Nephron (organoid): ENCODE results near the gene KIAA0232.
"Not testable (repeated sequence)": the region's sequence is repeated elsewhere in the genome, so short reads cannot be mapped to it uniquely, and the experiment has no call there.

Experiments used
- H3K27ac Mint-ChIP-seq, 3 experiments: 2 replicates each; pipeline ENCODE4 v1.8.0; 2020; ENCODE audit warnings: mixed read lengths in 3 of 3, mild to moderate bottlenecking in 2 of 3, moderate library complexity in 1 of 3
- H3K27me3 Mint-ChIP-seq: 2 replicates; pipeline ENCODE4 v1.8.0; 2021; ENCODE audit warnings: low read depth, mild to moderate bottlenecking, moderate library complexity, mixed read lengths
- H3K36me3 Mint-ChIP-seq: 2 replicates; pipeline ENCODE4 v1.8.0; 2020; ENCODE audit warnings: low read depth, mixed read lengths
- H3K4me1 Mint-ChIP-seq: 2 replicates; pipeline ENCODE4 v1.8.0; 2020; ENCODE audit warnings: mixed read lengths
- H3K4me3 Mint-ChIP-seq, 3 experiments: 2 replicates each; pipeline ENCODE4 v1.8.0; 2020; ENCODE audit warnings: mild to moderate bottlenecking in 3 of 3, mixed read lengths in 3 of 3, moderate library complexity in 2 of 3
- H3K9me3 Mint-ChIP-seq: 2 replicates; pipeline ENCODE4 v1.8.0; 2020; ENCODE audit warnings: mixed read lengths
- CTCF ChIP-seq, 3 experiments: fragments of 200-600 bp; sonication (generic); IDR thresholded peaks; one replicate each; pipeline ENCODE4 v1.5.0; 2021; ENCODE audit warnings: antibody characterized with exemption in 3 of 3; ENCODE audit not compliant: unreplicated experiment in 3 of 3

KIAA0232 gene

GRCh38 chr4:6753891-6754290, 28.6 kb upstream of the KIAA0232 start:
- Mint-ChIP-seq H3K36me3 (no peaks in the 10 kb centered on the region), H3K27me3 (no peaks in the 10 kb centered on the region), H3K27ac (no peak overlapping the region), H3K9me3 (no peaks in the 10 kb centered on the region), H3K4me1 (peaks cover 15% of the 10 kb centered on the region), H3K4me3 (no peak overlapping the region)
- no peak for TF ChIP-seq CTCF (IDR thresholded peaks at IDR 0.05; ENCODE audit: unreplicated experiment in 3 of 3)

- H3K27me3 Mint-ChIP-seq = no peaks in the 10 kb centered on the region
- peaks cover 8% of the 10 kb centered on the region for H3K4me1 Mint-ChIP-seq
- TF ChIP-seq CTCF (IDR thresholded peaks at IDR 0.05; ENCODE audit: unreplicated experiment in 3 of 3) = no peak
- no peaks in the 10 kb centered on the region for H3K9me3 Mint-ChIP-seq
- H3K4me3 Mint-ChIP-seq = no peak overlapping the region
- H3K36me3 Mint-ChIP-seq = no peaks in the 10 kb centered on the region
- no peak overlapping the region for H3K27ac Mint-ChIP-seq
Measured at GRCh38 chr4:6754481-6755087, 27.9 kb upstream of the KIAA0232 start.

- TF ChIP-seq CTCF (IDR thresholded peaks at IDR 0.05; ENCODE audit: unreplicated experiment in 3 of 3) = no peak
- Mint-ChIP-seq H3K4me3 (no peak overlapping the region), H3K36me3 (no peaks in the 10 kb centered on the region), H3K27ac (no peak overlapping the region), H3K9me3 (no peaks in the 10 kb centered on the region), H3K4me1 (peaks cover 5% of the 10 kb centered on the region), H3K27me3 (no peaks in the 10 kb centered on the region)
Measured at GRCh38 chr4:6755088-6755753, 27.3 kb upstream of the KIAA0232 start.

GRCh38 chr4:6756345-6756744, 26.2 kb upstream of the KIAA0232 start:
- not testable (repeated sequence) for H3K4me1 Mint-ChIP-seq

GRCh38 chr4:6758728-6759127, 23.8 kb upstream of the KIAA0232 start:
- H3K4me1 Mint-ChIP-seq = peaks cover 5% of the 10 kb centered on the region
- no peaks in the 10 kb centered on the region for H3K36me3 Mint-ChIP-seq
- no peak overlapping the region for H3K27ac Mint-ChIP-seq
- TF ChIP-seq CTCF (IDR thresholded peaks at IDR 0.05; ENCODE audit: unreplicated experiment in 3 of 3) = no peak
- peaks cover 12% of the 10 kb centered on the region for H3K27me3 Mint-ChIP-seq
- no peaks in the 10 kb centered on the region for H3K9me3 Mint-ChIP-seq
- no peak overlapping the region for H3K4me3 Mint-ChIP-seq

More at GRCh38 chr4:6756345-6756744, 26.2 kb upstream of the KIAA0232 start:
- not testable (repeated sequence) for H3K27me3 Mint-ChIP-seq, H3K9me3 Mint-ChIP-seq, H3K4me3 Mint-ChIP-seq, H3K27ac Mint-ChIP-seq, H3K36me3 Mint-ChIP-seq

- no peak for TF ChIP-seq CTCF (IDR thresholded peaks at IDR 0.05; ENCODE audit: unreplicated experiment in 3 of 3)
- no peak overlapping the region for H3K4me3 Mint-ChIP-seq
- peaks cover 5% of the 10 kb centered on the region for H3K4me1 Mint-ChIP-seq
- no peaks in the 10 kb centered on the region for H3K36me3 Mint-ChIP-seq
- peaks cover 19% of the 10 kb centered on the region for H3K27me3 Mint-ChIP-seq
- H3K9me3 Mint-ChIP-seq = no peaks in the 10 kb centered on the region
- H3K27ac Mint-ChIP-seq = no peak overlapping the region
Measured at GRCh38 chr4:6760865-6761264, 21.7 kb upstream of the KIAA0232 start.
